Measurements from ENCODE around the gene IFT80. TPM values are rescaled to one million over a fixed set of nuclear protein-coding genes. Genes with fewer than 3 reads are reported as not detected.

The IFT80 gene
- total RNA-seq, 1 experiment from 2014 or later = 9.1 TPM

- Histone ChIP-seq H3K79me2 (ENCODE audit: low read length) (no peaks in the 10 kb centered on the region), H4K20me1 (ENCODE audit: low read length) (no peaks in the 10 kb centered on the region), H3K9me3 (ENCODE audit: low read length) (no peaks in the 10 kb centered on the region), H3K27me3 (ENCODE audit: low read length) (peaks cover 15% of the 10 kb centered on the region; the same call in 1 of the 2 replicates), H3K36me3 (ENCODE audit: low read depth, low read length) (no peaks in the 10 kb centered on the region), H3K9me2 (replicated peaks; ENCODE audit: low read length) (no peaks in the 10 kb centered on the region), H3K9ac (ENCODE audit: low read length) (no peak overlapping the region), H3F3A (ENCODE audit: low read length, unreplicated experiment) (no peaks in the 10 kb centered on the region), H3K4me2 (ENCODE audit: low read length) (no peak overlapping the region), H2AFZ (ENCODE audit: low read length) (no peak overlapping the region), H3K4me3 (ENCODE audit: low read length) (no peak overlapping the region), H3K27ac (ENCODE audit: low read length) (no peak overlapping the region), H3K4me1 (ENCODE audit: insufficient read depth, low read length) (no peaks in the 10 kb centered on the region)
- TF ChIP-seq EZH2 (IDR thresholded peaks at IDR 0.05; ENCODE audit: low read length, unreplicated experiment) (no peak), CTCF (conservative IDR thresholded peaks at IDR 0.05; ENCODE audit: low read depth, low read length) (peak; percentile 57), EZH2phosphoT487 (IDR thresholded peaks at IDR 0.05; ENCODE audit: borderline replicate concordance, low read length) (no peak)
- POLR2A ChIA-PET (ENCODE audit: unreplicated experiment) = no interaction called here
- ATAC-seq (peak; percentile 49), DNase-seq (peak; percentile 54)
- CTCF ChIA-PET = interaction anchor here (0.6 to 0.7 kb wide), 2 partner anchors 48 to 546 kb away, joined by 4 to 6 read pairs; no protein-coding TSS in a partner anchor
- intact Hi-C loops (cut with micrococcal nuclease) = no loop called here
- no TSS peak for BruUV-seq (replicated peaks)
Measured at GRCh38 chr3:160210799-160211221, 188.2 kb downstream of the IFT80 start.

GRCh38 chr3:160210341-160210740 lies 188.7 kb downstream of the IFT80 start:
- Histone ChIP-seq H3K27ac (ENCODE audit: low read length) (no peak overlapping the region), H3K4me1 (ENCODE audit: insufficient read depth, low read length) (no peaks in the 10 kb centered on the region), H3K9ac (ENCODE audit: low read length) (no peak overlapping the region), H3K9me2 (replicated peaks; ENCODE audit: low read length) (no peaks in the 10 kb centered on the region), H2AFZ (ENCODE audit: low read length) (no peak overlapping the region), H3K27me3 (ENCODE audit: low read length) (peaks cover 15% of the 10 kb centered on the region; the same call in 1 of the 2 replicates), H3K4me2 (ENCODE audit: low read length) (no peak overlapping the region), H3K36me3 (ENCODE audit: low read depth, low read length) (no peaks in the 10 kb centered on the region), H3F3A (ENCODE audit: low read length, unreplicated experiment) (no peaks in the 10 kb centered on the region), H3K9me3 (ENCODE audit: low read length) (no peaks in the 10 kb centered on the region), H3K79me2 (ENCODE audit: low read length) (no peaks in the 10 kb centered on the region), H3K4me3 (ENCODE audit: low read length) (no peak overlapping the region), H4K20me1 (ENCODE audit: low read length) (no peaks in the 10 kb centered on the region)
- ATAC-seq (no peak), DNase-seq (no peak)
- ChIA-PET CTCF (interaction anchor here (0.6 to 0.7 kb wide), 2 partner anchors 47 to 546 kb away, joined by 4 to 6 read pairs; no protein-coding TSS in a partner anchor), POLR2A (ENCODE audit: unreplicated experiment) (no interaction called here)
- intact Hi-C loops (cut with micrococcal nuclease) = no loop called here
- no TSS peak for BruUV-seq (replicated peaks)
- no peak for TF ChIP-seq EZH2phosphoT487 (IDR thresholded peaks at IDR 0.05; ENCODE audit: borderline replicate concordance, low read length)
- no peak for TF ChIP-seq EZH2 (IDR thresholded peaks at IDR 0.05; ENCODE audit: low read length, unreplicated experiment)
- no peak for TF ChIP-seq CTCF (conservative IDR thresholded peaks at IDR 0.05; ENCODE audit: low read depth, low read length)

Small RNA genes within 50 kb of the gene (microRNA-seq; reads per million reads assigned to microRNA genes)
- gene MIR15B (ENCODE audit: unreplicated experiment) (1,941 reads per million, percentile 87 among the genes with 10 or more reads in this experiment), gene MIR16-2 (ENCODE audit: unreplicated experiment) (407 reads per million, percentile 78 among the genes with 10 or more reads in this experiment)

Other genes starting within 250 kb of the IFT80 start
- gene C3orf80, start 173.8 kb downstream of the IFT80 start, total RNA-seq (2014; rRNA removed) = 0.33 and 0.46 TPM in 2 replicates
- gene SMC4, start 425 bp upstream of the IFT80 start, total RNA-seq (2014; rRNA removed) = 129 and 183 TPM in 2 replicates
- gene TRIM59, start 50.6 kb upstream of the IFT80 start, total RNA-seq (2014; rRNA removed) = 25.3 and 26.4 TPM in 2 replicates
- 31.5 and 33.7 TPM in 2 replicates for gene KPNA4, start 166.3 kb upstream of the IFT80 start, total RNA-seq (2014; rRNA removed)

All from PC-3 (cell line).